ENCODE results near the gene CA12. TPM values are rescaled to one million over a fixed set of nuclear protein-coding genes. Genes with fewer than 3 reads are reported as not detected.
A peak's percentile ranks its signal among the peaks of the same experiment; 100 is the strongest.
"Not testable (repeated sequence)": the region's sequence is repeated elsewhere in the genome, so short reads cannot be mapped to it uniquely, and the experiment has no call there.

CA12 gene
- total RNA-seq, 1 experiment from 2014 or later: 27.4 TPM

- DNase-seq (ENCODE audit: low spot score): no peak
Observed at GRCh38 chr15:63335543-63336240, 46.0 kb downstream of the CA12 start.

- no peak for DNase-seq (ENCODE audit: low spot score)
Observed at GRCh38 chr15:63334821-63335220, 46.8 kb downstream of the CA12 start.

GRCh38 chr15:63332367-63333124 is 49.1 kb downstream of the CA12 start:
- no peak for DNase-seq (ENCODE audit: low spot score)

- DNase-seq (ENCODE audit: low spot score): no peak
Observed at GRCh38 chr15:63331456-63331855, 50.2 kb downstream of the CA12 start.

GRCh38 chr15:63330926-63331325 is 50.7 kb downstream of the CA12 start:
- no peak for DNase-seq (ENCODE audit: low spot score)

GRCh38 chr15:63329567-63330350 is 51.9 kb downstream of the CA12 start:
- DNase-seq (ENCODE audit: low spot score): peak; percentile 39

- no peak for DNase-seq (ENCODE audit: low spot score)
Observed at GRCh38 chr15:63327648-63328421, 53.8 kb downstream of the CA12 start.

GRCh38 chr15:63324770-63325169 is 56.9 kb downstream of the CA12 start:
- no peak for DNase-seq (ENCODE audit: low spot score)

GRCh38 chr15:63323798-63324563 is 57.7 kb downstream of the CA12 start:
- DNase-seq (ENCODE audit: low spot score): no peak

- peak; percentile 21 for DNase-seq (ENCODE audit: low spot score)
Observed at GRCh38 chr15:63322541-63322940, 59.1 kb downstream of the CA12 start.

- DNase-seq (ENCODE audit: low spot score): no peak
Observed at GRCh38 chr15:63321462-63321861, 60.2 kb downstream of the CA12 start.

- not testable (repeated sequence) for DNase-seq (ENCODE audit: low spot score)
Observed at GRCh38 chr15:63320981-63321380, 60.7 kb downstream of the CA12 start.

GRCh38 chr15:63320446-63320845 is 61.2 kb downstream of the CA12 start:
- not testable (repeated sequence) for DNase-seq (ENCODE audit: low spot score)

- DNase-seq (ENCODE audit: low spot score): peak; percentile 29
Observed at GRCh38 chr15:63319065-63319464, 62.6 kb downstream of the CA12 start.

- no peak for DNase-seq (ENCODE audit: low spot score)
Observed at GRCh38 chr15:63318344-63318743, 63.3 kb downstream of the CA12 start.

GRCh38 chr15:63314409-63314808 is 67.2 kb downstream of the CA12 start:
- DNase-seq (ENCODE audit: low spot score): no peak

- DNase-seq (ENCODE audit: low spot score): no peak
Observed at GRCh38 chr15:63313825-63314224, 67.8 kb downstream of the CA12 start.

- DNase-seq (ENCODE audit: low spot score): no peak
Observed at GRCh38 chr15:63312286-63312685, 69.4 kb downstream of the CA12 start.

GRCh38 chr15:63310646-63311045 is 71.0 kb downstream of the CA12 start:
- DNase-seq (ENCODE audit: low spot score): no peak

- DNase-seq (ENCODE audit: low spot score): no peak
Observed at GRCh38 chr15:63308947-63309346, 72.7 kb downstream of the CA12 start.

GRCh38 chr15:63308491-63308890 is 73.2 kb downstream of the CA12 start:
- no peak for DNase-seq (ENCODE audit: low spot score)

Measured in H4 (cell line).